Central memory CD4-positive, alpha-beta T cell (primary cell): ENCODE measurements around the gene BHLHE23.

ENCODE experiments used
- DNase-seq: peaks from one replicate; pipeline ENCODE4 v3.0.0; 2022

The BHLHE23 gene

DNA sequence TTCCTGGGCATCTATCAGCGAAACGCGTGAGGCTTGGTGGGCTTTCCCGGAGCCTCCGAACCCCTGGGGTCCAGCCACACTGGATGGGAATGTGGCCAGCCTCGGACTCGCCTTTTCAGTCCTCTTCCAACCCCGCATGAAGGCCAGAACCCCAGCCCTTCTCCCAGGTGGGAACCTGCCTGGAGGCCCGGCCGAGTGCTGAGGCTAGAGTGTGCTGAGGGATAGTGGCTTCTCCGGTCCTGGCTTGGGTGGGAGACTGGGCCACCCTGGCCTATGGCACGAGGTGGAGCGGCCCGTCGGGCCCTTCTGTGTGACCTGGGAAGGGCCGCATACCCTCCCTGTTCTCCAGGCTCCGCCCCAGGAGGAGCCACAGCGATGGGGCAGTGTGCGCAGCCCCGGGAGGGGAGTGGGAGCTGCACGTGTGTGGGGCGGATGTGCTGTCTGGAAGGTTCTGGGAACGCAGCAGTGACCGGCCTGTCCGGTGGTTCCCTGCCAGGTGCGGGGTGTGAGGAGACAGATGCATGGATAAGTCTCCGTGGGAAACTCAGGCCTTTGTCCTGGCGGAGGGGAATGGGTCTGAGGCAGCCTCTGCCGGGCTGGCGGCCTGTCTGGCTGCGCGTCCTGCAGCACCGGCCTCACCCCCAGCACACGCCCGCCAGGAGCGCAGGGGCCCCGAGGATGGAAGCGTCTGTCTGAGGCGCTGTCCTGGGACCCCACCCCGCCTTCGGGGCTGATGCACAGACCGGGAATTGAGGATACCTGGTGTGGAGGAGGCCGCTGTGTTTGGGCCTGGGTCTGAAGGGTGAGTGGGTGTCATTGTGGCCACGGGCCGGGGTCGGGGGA lies 1.1 kb upstream of the BHLHE23 start:
- DNase-seq, result no peak

GRCh38 chr20:63007360-63007645 lies 539 bp upstream of the BHLHE23 start:
- DNase-seq, result no peak

DNA sequence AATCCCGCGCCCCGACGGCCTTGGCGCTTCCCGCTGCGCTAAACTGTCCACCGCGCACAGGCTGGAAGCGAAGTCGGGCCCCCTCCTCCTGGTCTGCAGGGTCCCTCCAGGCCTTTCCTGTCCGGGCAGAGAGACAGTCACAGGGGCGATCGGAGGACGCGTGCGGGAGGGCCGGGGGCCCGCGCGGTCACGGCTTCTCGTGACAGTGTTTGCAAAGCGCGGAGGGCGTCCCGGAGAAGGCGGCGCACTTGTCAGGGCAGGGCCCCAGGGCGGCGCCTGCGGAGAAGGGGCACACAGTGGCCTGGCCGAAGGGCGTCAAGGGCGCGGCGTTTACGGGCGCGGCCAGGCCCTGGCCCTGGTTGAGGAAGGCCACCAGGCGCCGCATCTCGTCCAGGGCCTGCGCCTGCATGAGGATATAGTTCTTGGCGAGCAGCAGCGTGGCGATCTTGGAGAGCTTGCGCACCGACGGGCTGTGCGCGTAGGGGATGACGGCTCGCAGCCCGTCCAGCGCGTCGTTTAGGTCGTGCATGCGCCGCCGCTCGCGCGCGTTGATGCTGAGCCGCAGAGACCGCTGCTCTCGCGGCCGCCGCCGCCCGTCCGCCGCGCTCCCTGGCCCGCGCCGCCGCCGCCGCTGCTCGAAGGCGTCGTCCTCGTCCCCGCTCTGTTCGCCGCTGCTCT lies 763 bp downstream of the BHLHE23 start:
- DNase-seq, result no peak

GRCh38 chr20:63005365-63005861 lies 1.4 kb downstream of the BHLHE23 start:
- no peak for DNase-seq

DNA sequence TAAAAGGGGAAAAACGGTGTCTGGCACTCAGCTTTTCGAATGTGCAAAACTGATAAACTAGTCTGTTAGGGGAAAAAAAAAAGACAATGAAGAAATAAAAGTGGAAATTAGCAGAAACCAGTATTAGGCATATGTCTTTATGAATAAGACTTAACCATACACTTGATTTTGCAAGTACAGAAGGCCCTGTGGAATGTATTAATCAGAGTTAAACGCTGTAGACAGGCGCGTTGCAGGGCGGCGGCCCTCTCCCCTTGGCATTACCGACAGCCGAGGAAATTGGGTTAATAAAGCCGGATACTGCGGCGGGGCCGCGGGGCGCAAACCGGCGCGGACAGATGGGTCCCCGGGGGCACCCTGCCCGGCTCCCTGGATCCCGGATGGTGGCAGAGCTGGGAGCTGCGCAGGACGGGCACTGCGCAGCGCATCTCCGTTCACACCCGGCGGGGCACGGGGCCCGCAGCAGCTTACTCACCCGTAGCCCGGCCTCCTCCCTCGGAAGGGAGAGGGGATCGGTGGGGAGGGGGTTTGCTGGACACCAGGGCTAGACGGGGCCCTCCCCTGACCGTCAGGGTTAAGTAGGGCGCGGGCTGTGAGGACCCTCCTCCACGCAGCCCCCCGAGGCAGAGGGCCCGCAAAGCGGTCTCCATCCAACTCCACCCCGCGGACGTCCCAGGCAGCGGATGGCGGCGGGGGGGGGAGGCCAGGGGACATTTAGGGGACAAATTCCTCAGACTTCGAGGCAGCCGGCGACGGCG lies 2.0 kb downstream of the BHLHE23 start:
- DNase-seq, result no peak

DNA sequence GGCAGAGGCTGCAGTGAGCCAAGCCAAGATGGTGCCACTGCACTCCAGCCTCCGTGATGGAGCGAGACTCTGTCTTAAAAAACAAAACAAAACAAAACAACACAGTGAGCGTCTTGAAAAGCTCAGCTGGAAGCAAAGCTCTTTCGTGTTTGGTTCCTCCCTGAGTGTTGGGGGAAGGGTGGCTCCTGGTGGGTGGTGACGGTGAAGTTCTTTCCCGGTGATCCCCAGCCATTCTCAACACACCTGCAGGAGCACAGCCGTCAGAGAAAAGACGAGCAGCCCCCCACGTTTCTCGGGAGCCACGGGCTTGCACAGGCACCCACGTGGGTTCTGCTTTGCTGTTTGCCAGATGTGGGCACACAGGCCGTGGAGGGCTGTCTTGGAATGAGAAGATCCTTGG lies 3.2 kb downstream of the BHLHE23 start:
- no peak for DNase-seq

- DNase-seq, result no peak
These were observed 4.3 kb downstream of the BHLHE23 start for GRCh38 chr20:63002511-63002910.

GRCh38 chr20:63000958-63001357 lies 5.8 kb downstream of the BHLHE23 start:
- no peak for DNase-seq

- DNase-seq, result no peak
These were observed 6.7 kb downstream of the BHLHE23 start for GRCh38 chr20:63000036-63000435.

GRCh38 chr20:62999580-62999979 lies 7.2 kb downstream of the BHLHE23 start:
- no peak for DNase-seq

DNA sequence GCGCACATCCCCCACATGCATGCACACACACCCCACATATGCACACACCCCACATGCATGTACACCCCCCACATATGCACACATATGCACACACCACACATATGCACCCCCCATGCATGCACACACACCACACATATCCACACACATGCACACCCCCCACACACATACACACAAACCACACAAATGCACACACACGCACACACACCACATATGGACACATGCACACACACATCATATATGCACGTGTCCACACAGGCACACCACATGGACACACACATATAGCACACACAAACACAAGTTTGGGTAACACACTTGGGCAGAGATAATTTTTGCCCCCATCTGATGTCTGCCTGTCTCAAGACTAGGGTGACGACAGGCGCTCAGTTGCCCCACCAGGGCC lies 8.3 kb downstream of the BHLHE23 start:
- DNase-seq, result no peak

DNA sequence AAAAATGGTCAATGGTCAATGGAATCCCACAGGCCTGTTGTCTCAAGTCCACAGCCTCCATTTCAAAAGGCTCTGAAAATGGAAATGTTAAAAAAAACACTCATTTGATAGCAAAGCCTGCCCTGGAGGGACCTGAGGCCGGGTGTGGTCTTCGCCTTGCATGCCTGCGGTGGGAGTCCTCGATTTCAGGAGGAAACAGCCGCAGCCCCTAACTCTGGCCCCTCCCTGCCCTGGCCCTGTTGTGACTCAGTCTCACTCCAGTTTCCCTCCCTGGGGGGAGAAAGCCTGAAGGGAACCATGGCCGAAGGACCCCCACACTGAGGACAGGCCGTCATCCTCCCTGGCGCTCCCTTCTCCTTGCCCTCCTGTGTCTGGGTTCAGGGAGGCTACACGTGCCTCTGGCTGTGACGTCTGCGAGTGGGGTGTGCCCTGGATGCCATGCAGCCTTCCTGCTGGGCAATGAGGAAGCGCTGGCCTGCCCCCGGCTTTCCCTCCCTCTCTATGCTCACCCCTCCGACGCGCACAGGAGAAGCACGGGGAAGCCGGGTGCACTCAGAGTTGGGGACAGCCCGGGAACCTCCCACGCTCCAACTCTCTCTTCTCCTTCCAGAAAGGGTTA lies 9.2 kb downstream of the BHLHE23 start:
- DNase-seq, result no peak

GRCh38 chr20:62996596-62996982 lies 10.2 kb downstream of the BHLHE23 start:
- no peak for DNase-seq

- DNase-seq, result no peak
These were observed 10.7 kb downstream of the BHLHE23 start for GRCh38 chr20:62995898-62996595.

DNA sequence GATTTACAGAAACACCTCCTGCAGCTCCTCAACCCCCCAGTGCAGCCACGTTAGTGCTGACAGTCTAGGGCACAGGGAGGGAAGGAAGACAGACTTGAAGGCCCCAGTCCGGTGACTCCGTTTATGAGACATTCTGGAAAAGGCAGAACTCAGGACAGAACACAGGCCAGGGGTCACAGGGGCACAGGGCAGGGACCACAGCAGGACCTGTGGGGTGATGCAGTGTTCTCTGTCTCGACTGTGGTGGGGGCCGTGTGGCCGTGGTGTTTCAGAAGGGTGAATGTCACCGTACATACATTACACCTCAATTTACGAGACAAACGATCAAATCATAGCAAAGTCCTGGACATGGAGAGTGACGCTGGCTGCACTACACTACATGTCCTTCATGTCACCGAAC lies 11.3 kb downstream of the BHLHE23 start:
- no peak for DNase-seq

DNA sequence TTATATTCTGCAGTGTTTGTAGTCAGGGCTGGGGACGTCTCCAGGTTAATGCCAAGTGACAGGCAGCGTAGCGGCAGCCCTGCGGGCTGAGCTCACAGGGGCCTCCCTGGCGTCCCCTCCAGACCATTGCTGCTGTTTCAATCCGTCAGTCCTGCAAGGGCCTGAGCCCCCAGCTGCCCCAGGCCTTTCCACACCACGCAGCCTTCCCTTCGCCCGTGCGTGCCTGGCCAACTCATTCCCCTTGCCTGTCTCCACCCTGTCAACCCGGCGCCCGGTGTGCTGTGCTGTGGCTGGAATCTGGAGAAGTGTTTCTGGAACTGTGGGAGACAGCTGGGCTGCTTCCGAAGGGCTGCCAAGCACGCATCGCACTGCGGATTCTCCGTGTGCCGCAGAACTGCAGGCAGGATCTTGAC lies 11.9 kb downstream of the BHLHE23 start:
- no peak for DNase-seq

DNA sequence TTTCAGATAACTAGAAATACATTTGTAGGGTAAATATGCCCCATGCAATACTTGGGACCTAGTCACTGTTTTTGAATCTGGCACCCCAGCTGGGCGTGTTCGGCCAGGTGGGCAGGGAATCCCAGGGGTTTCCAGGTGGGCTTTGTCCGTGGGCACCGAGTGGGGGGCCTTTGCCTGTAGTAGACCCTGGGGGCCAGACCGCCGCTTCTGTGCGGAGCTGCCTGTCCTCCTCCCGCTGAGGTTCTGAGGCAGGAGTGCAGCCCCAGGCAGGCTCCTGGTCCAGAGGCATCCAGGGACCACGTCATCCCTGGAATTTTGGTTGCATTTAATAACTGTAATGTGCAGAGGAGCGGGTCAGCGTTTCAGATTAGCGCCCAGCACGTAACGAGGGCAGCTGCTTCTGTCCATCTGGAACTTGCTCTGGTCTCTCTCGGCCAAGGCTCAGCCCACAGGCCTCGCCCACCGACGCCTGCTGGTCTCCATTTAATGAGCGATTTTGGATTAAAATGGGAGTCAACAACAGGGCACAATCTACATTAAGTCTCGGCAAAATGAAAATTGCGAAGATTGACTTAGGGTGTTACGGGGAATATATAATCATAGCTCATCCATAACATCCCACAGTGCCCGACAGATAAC lies 12.8 kb downstream of the BHLHE23 start:
- no peak for DNase-seq

- no peak for DNase-seq
These were observed 14.9 kb downstream of the BHLHE23 start for GRCh38 chr20:62991863-62992262.

DNA sequence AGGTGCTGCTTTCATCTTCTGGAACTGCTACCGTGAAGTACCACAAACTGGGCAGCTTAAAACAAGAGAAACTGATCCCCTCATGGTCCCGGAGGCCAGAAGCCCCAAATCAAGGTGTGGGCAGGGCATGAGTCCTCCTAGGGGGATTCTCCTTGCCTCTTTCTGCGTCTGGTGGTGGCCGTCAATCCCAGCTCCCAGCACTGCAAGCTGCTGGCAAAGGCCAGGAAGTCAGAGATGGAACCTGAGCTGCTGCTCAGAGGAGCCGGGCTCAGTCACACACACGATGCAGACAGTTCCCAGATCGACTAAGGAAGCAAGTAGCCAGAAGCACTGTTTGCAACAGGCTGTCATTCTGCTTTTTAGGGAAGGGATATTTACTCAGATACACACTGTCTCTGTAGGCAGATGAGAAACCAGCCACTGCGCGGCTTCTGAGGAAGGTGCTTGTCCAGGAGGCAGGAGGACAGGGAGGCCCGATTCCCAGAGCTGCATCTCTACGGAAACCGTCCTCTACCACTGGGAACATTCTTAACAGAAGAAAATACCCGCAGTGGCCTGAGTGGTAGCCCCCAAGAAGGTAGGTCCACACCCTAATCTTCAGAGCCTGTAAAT lies 15.5 kb downstream of the BHLHE23 start:
- DNase-seq, result no peak

DNA sequence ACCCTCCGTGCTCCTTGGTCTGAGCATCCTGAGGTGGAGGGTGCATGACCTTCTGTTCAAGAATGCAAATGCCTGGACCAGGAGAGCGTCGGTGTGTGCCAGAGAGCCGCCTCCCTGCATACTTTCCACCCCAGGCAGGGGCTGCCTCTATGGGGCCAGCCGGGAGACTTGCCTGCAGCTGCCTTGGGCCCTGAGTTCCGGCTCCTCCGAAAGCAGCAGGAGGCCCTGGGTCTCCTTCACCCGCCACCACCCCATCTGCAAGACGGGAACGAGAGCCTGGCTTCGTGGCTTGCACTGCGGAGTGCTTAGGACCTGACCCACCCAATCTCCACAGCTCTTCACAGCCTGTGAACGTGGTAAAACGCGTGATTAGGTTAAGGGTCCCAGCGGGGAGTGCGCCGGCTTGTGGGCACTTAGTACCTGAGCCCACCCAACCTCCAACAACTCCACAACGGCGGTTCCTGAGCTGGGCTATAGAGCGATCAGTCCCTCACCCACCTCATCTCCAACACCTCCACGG lies 16.4 kb downstream of the BHLHE23 start:
- no peak for DNase-seq

GRCh38 chr20:62989201-62989601 lies 17.6 kb downstream of the BHLHE23 start:
- no peak for DNase-seq
